GM12891 (cell line): ENCODE measurements around the gene CHML.
"Not testable (repeated sequence)": the region's sequence is repeated elsewhere in the genome, so short reads cannot be mapped to it uniquely, and the experiment has no call there.

Experiments
- DNase-seq: peaks from one replicate; pipeline ENCODE4 v3.0.0; 2011; ENCODE audit warnings: low spot score; ENCODE audit not compliant: insufficient read length
- FAIRE-seq: peaks from 2 replicates; lab custom pipeline; 2011; peaks lifted over from hg19 to GRCh38; lab: Jason Lieb, UNC
- PAX5 ChIP-seq: IDR thresholded peaks from 2 replicates; pipeline ENCODE4 v1.6.1; 2011; ENCODE audit warnings: low read length, moderate library complexity, mild to moderate bottlenecking; ENCODE audit not compliant: insufficient read depth, severe bottlenecking
- POLR2A ChIP-seq: IDR thresholded peaks from 2 replicates; pipeline ENCODE4 v1.6.1; 2011; ENCODE audit warnings: low read depth, low read length, control low read depth
- POLR2AphosphoS5 ChIP-seq: IDR thresholded peaks from 2 replicates; pipeline ENCODE4 v1.6.1; 2011; ENCODE audit warnings: low read depth, low read length, control low read depth
- POU2F2 ChIP-seq: IDR thresholded peaks from 2 replicates; pipeline ENCODE4 v1.6.1; 2011; ENCODE audit warnings: low read depth, mild to moderate bottlenecking, control low read depth, low read length, moderate library complexity
- SPI1 ChIP-seq: IDR thresholded peaks from 2 replicates; pipeline ENCODE4 v1.6.1; 2011; ENCODE audit warnings: low read depth, low read length, control low read depth
- TAF1 ChIP-seq: IDR thresholded peaks from 2 replicates; pipeline ENCODE4 v1.6.1; 2011; ENCODE audit warnings: low read depth, low read length, control low read depth

Gene CHML

GRCh38 chr1:241674805-241675384 is 34.7 kb upstream of the CHML start:
- FAIRE-seq (no peak), DNase-seq (no peak)
- TF ChIP-seq PAX5 (no peak), SPI1 (no peak), POLR2AphosphoS5 (no peak), POLR2A (no peak), POU2F2 (no peak), TAF1 (no peak)

DNA sequence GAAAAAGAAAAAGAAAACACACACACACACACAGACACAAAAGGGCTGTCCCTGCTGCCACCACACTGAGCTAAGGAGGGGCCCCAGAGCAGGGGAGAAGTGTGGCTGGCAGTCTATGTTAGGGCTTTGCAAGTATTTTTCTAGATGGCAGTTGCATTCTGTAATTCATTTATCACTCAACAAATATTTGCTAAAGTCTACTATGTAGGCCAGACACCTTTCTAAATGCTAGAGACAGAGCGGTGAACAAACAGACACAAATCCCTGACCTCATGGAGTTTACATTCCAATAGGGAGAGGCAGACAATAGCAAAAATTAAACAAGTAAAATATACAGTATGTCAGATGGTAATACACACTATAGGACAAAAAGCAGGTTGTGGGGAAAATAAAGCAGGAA is 32.1 kb upstream of the CHML start:
- FAIRE-seq (no peak), DNase-seq (no peak)
- TF ChIP-seq POLR2A = no peak
- TF ChIP-seq SPI1 = no peak
- TF ChIP-seq TAF1 = no peak
- TF ChIP-seq POU2F2 = no peak
- no peak for TF ChIP-seq POLR2AphosphoS5
- TF ChIP-seq PAX5 = no peak

DNA sequence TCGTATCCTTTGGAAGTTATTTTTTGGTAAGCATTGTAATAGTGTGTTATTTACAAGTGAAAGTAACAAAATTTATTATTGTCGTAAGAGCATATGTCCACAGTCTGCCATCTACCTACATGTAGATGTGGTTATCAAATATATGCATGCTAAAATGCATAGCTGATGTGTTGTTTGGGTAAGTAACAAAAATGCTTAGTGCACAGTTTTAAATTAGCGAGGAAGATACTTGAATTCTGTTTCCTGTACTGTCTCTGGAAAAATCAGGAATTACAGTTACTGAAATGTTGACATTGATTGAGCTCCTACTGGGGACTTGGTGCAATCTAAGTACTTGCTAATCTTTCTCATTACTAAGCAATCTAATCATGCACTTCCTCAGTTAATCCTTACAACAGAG is 26.2 kb upstream of the CHML start:
- DNase-seq (no peak), FAIRE-seq (no peak)
- TF ChIP-seq PAX5 = no peak
- TF ChIP-seq POLR2A = no peak
- TF ChIP-seq POLR2AphosphoS5 = no peak
- TF ChIP-seq POU2F2 = no peak
- TF ChIP-seq SPI1 = no peak
- no peak for TF ChIP-seq TAF1

DNA sequence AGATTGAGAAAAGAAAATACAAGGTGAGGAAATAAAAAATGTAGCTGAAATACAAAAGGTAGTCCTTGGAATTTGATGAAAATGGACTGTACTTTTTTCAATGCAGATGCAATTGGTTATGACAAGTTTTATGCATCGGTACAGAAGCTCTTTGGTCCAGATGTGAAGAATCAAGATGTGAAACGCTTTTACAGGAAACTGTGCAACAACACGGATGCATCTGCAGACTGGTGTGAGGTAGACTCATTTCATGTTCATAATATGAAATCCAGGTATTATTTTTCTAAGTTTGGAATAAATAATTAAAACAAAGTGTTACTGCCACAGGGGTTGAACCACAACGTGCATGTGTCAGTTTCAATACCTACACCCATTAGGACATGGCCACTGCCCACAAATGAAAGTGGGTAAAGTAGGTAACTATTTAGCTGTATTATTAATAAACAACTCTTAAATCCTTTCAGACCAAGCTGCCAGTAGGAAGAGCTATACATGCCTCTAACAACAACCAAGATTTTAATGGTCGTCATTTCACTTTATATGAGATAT is 20.3 kb upstream of the CHML start:
- DNase-seq = no peak
- no peak for FAIRE-seq
- TF ChIP-seq POLR2AphosphoS5 (no peak), POU2F2 (no peak), POLR2A (no peak), PAX5 (no peak), TAF1 (no peak), SPI1 (no peak)

GRCh38 chr1:241659016-241659415 is 18.8 kb upstream of the CHML start:
- DNase-seq, FAIRE-seq: not testable (repeated sequence)

- DNase-seq (no peak), FAIRE-seq (no peak)
- TF ChIP-seq PAX5 (no peak), POLR2A (no peak), POLR2AphosphoS5 (no peak), POU2F2 (no peak), SPI1 (no peak), TAF1 (no peak)
Observed at GRCh38 chr1:241658081-241658793, 18.1 kb upstream of the CHML start.

GRCh38 chr1:241654641-241655040 is 14.5 kb upstream of the CHML start:
- TF ChIP-seq POLR2AphosphoS5 (no peak), POU2F2 (no peak), SPI1 (no peak), PAX5 (no peak), POLR2A (no peak), TAF1 (no peak)
- no peak for FAIRE-seq
- DNase-seq = no peak

GRCh38 chr1:241654019-241654418 is 13.8 kb upstream of the CHML start:
- no peak for FAIRE-seq
- TF ChIP-seq POLR2AphosphoS5 = no peak
- no peak for TF ChIP-seq SPI1
- no peak for TF ChIP-seq POLR2A

DNA sequence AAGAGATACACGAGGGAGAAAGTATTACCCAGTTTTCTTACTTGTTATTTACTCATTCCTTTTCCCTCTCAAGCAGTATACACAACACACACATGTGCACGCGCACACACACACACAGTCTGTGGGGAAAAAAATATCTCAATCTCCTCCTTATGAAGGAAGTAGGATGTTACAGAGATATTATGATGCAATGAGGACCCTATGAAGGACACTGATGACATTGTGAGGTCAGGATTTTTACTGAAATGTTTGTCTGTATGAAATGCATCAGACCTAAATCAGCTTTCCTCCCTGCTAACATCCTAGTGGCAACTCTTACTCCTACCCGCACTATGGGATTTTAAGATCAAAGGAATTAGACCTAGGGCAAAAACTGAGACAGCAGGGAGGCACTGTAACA is 11.8 kb upstream of the CHML start, which contains the start of gene WDR64:
TSS of gene WDR64 (plus strand) at position 270 of the 400 bp plus-strand sequence. CDS start 204 bp downstream, outside the sequence.
- no peak for FAIRE-seq
- no peak for DNase-seq
- TF ChIP-seq POLR2AphosphoS5 = no peak
- TF ChIP-seq TAF1 = no peak
- TF ChIP-seq POLR2A = no peak

More at GRCh38 chr1:241654019-241654418, 13.8 kb upstream of the CHML start:
- DNase-seq = no peak

DNA sequence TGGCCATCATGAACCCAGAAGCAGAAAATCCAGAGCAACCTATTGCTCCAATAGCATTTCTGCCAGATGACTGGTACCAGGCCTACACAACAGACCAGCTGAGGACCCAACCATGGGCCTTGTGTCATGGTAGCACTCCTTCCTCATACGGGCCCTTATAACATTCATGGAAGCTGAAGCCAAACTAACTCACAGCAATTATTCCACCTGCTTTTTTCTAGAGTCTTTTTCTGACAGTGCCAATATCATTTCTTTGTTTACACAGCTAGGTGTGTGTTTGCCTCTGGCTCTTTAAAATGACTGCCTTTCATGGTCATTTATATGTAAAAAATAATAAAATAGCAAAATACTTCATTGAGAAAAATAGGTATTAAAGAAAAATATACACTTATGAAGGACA is 8.0 kb upstream of the CHML start:
- FAIRE-seq = no peak
- no peak for TF ChIP-seq PAX5
- no peak for TF ChIP-seq POU2F2
- TF ChIP-seq POLR2A = no peak
- TF ChIP-seq POLR2AphosphoS5 = no peak
- no peak for TF ChIP-seq SPI1
- TF ChIP-seq TAF1 = no peak
- no peak for DNase-seq

DNA sequence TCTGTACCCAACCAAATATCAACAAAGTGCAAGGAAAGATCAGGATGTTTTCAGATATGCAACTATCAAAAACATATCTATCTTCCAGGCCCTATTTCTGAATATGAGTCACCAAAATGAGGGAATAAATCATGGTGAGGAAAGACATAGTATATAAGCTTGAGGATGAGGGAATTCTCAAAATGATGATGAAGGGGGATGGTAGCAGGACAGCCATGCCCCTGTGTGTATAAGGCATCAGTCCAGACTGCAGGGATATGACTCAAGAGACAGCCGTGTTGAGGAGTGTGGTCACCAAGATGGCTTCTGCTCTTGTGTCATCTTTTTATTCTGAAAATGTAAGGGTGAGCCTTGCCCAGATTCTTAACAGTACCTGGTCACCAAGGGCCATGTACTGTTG is 7.5 kb upstream of the CHML start:
- DNase-seq = no peak
- no peak for TF ChIP-seq PAX5
- no peak for TF ChIP-seq SPI1
- no peak for TF ChIP-seq TAF1
- no peak for TF ChIP-seq POLR2A
- TF ChIP-seq POLR2AphosphoS5 = no peak
- no peak for TF ChIP-seq POU2F2

More for the DNA sequence above, 7.5 kb upstream of the CHML start:
- FAIRE-seq = no peak
